DMS 273 (cell line): ENCODE measurements around the gene AKAP1.
"Not testable (repeated sequence)": the region's sequence is repeated elsewhere in the genome, so short reads cannot be mapped to it uniquely, and the experiment has no call there.

Experiments used
- DNase-seq: peaks from one replicate; lab custom pipeline; 2025; ENCODE audit not compliant: unreplicated experiment; lab: John Stamatoyannopoulos, UW

The AKAP1 gene

DNA sequence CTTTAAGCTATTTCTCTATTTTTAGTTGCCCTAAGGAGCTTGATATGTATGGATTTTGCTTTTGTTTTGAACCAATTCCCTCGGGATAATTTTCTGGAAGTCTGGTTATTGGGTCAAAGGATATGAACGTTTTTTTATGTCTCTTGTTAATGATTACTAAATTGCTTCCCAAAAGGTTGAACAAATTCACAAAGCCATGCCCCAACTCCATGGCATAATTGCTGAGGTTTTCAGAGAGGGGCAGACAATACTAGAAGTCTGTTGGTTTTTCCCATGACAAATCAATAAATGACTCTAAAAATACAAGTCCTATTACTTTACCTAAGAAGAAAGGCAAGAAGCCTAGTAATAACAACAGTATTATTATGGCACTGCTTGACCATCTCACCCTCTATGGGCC, 11.4 kb upstream of the AKAP1 start:
- DNase-seq = no peak

GRCh38 chr17:57075193-57075592, 9.9 kb upstream of the AKAP1 start:
- no peak for DNase-seq

GRCh38 chr17:57075785-57076184, 9.3 kb upstream of the AKAP1 start:
- no peak for DNase-seq

DNA sequence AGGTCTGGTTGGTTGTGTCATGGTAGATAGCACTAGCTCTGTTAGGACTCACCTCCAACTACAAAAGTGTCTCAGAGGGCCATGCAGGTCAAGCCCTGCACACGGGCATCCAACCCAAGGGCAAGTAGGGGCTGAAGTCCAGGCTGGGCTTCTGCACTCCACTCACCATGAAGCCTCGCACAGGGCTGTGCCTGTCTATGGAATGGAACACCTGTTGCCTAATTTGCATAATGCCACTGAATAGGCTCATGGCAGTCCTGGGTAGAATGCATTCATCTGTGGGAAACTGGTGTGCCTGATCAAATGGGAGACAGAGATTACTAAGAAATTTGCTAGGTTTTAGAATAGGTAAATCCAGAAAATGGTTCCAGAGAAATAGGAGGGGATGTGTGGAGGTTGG, 8.0 kb upstream of the AKAP1 start:
- DNase-seq = no peak

DNA sequence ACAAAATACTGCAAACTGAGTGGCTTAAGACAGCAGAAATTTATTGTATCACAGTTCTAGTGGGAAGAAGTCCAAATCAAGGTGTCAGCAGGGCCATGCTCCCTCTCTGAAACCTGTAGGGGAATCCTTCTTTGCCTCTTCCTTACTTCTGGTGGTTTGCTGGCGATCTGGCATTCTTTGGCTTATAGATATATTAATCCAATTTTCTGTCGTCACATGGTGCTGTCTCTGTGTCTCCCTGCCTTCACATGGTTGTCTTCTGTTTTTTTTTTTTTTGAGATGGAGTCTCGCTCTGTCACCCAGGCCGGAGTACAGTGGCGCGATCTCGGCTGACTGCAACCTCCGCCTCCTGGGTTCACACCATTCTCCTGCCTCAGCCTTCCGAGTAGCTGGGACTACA, 6.8 kb upstream of the AKAP1 start:
- DNase-seq = no peak

DNA sequence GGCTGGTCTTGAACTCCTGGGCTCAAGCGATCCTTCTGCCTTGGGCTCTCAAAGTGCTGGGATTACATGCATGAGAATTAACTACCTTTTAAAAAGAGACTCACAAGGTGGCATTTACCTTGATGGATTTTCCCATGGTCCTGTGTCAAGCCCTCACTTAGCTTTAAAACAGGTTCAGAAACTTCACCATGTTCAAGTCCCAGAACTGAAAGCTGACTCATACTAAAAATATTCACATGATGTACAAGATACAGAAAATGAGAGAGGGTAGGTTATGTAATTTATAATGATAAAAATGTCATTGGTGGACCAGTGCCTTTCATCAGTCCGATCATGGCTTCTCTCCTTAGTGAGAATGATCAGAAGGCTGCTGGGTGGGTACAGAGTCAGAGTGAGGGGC, 4.3 kb upstream of the AKAP1 start:
- DNase-seq = no peak

- DNase-seq = no peak
Measured at GRCh38 chr17:57082441-57082840, 2.6 kb upstream of the AKAP1 start.

- DNase-seq = no peak
Measured at GRCh38 chr17:57084361-57084801, 665 bp upstream of the AKAP1 start.

GRCh38 chr17:57085448-57086068, 512 bp downstream of the AKAP1 start:
- peak; percentile 76 for DNase-seq

- peak; percentile 58 for DNase-seq
Measured at GRCh38 chr17:57086069-57086930, 1.3 kb downstream of the AKAP1 start.

- no peak for DNase-seq
Measured at GRCh38 chr17:57088298-57088697, 3.3 kb downstream of the AKAP1 start.

DNA sequence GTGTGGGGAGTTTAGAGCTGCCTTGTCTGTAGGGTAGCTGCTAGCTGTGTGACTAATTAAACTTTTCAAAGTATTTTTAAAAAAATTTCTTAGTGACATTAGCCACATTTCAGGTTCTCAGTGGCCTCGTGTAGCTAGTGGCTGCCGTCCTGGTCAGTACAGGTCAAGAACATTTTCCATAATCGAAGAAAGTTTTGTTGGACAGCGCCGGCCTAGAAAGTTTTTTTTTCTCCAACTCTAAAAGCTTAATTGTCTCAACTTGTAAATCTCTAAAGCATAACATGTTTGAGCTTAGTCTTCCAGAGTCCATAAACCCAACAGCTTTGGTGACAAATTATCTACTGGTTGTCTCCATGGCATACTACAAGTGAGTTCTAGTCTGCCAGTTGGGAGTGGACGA, 4.3 kb downstream of the AKAP1 start:
- no peak for DNase-seq

GRCh38 chr17:57090560-57091185, 5.6 kb downstream of the AKAP1 start:
- DNase-seq = no peak

DNA sequence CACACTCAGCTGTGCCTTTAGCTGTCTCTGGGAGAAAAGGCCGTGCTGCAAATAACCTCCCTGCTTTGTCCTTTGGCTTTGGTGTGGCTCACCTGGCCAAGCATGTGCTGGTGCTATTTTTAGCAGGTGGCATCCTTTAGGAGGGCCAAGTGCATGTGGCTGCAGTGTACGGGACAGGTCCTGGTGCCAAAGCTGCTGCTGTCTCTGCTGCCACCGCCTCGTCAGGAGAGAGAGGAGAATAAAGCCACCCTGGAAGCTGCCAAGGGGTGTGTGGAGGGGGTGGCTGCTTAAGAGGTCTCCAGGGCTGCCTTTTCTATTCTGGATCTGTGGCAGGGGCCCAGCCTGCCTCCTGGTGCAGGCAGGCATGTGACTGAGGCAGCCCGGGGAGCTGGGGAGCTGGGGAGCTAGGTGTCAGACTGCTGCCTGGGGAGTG, 6.2 kb downstream of the AKAP1 start:
- DNase-seq = no peak

- DNase-seq = no peak
Measured at GRCh38 chr17:57092171-57092570, 7.1 kb downstream of the AKAP1 start.

DNA sequence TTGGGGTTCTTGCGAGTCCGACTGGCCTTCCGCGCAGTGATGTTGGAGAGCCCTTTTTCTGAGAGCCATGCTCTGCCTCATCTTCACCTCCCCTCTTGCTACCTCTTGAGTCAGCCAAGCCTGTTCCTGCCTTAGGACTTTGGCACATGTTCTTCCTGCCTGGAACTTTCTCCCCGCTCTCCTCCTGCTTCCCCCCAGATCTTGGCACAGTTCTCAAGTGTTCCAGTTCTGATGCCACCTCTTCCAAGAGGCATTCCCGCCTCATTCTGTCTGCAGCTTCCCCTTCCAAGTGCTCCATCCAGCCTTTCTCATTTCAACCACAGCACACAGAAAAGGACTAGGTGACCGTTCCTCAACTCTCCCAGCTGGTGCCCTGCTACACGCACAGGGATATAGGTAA, 7.7 kb downstream of the AKAP1 start:
- no peak for DNase-seq

GRCh38 chr17:57096472-57097202, 11.6 kb downstream of the AKAP1 start:
- DNase-seq = no peak

DNA sequence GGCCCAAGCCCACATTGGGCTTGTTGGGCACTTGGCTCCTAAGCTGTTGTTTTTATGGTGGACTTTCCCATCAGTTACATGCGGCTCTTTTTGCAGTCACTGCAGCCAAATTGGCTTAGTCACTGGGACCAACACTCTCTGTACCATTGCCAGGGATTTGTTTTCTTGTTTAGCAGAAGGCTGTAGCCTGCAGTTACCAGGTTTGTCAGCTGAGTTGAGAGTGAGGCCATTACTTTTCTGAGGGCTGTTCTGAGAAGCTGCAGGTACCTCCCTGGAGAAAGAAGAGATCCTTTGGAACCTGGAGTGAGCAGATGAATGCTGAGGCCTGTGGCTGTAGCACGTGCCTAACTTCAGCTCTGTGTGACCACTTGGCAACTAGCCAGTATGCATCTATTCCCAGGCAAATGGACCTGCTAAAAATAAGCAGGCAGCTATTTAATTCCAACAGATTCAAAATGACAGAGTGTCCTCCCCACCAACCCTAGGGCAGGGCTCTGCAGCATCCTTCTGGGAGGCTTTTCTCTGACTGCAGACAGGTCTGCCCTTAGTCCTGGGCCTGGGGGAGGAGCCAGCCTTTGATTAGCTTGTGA, 12.9 kb downstream of the AKAP1 start:
- DNase-seq = peak; percentile 42

GRCh38 chr17:57099165-57099564, 14.1 kb downstream of the AKAP1 start:
- DNase-seq = no peak

DNA sequence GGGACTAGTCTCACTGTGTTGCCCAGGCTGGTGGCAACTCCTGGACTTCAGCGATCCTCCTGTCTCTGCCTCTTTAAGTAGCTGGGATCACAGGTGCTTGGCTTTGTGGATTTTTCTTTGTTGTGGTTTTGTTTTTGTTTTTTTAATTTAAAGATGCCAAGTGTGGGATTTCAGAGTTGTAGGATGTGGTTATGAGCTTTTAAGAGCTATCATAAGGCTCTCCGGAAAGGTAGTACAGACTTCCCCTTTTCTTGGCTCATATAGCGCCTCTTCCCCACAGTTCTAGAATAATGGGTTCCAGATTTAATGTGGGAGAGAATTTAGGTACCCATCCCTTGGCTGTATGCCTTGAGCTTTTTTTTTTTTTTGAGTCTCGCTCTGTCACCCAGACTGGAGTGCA, 17.1 kb downstream of the AKAP1 start:
- DNase-seq = no peak

GRCh38 chr17:57102660-57103059, 17.6 kb downstream of the AKAP1 start:
- DNase-seq = not testable (repeated sequence)
